Measurements from ENCODE around the gene PRDX2.

- no peak for TF ChIP-seq JUND (IDR thresholded peaks at IDR 0.05; ENCODE audit: low read depth, low read length)
- no peak for TF ChIP-seq MXI1 (IDR thresholded peaks at IDR 0.05; ENCODE audit: low read depth, low read length)
Observed at GRCh38 chr19:12750851-12751250, 50.7 kb downstream of the PRDX2 start.

Measured in GM12878 (cell line).